IPS DF 4.7 (cell line): Measurements from ENCODE around the gene HPCA.

Experiments
- DNase-seq: peaks from one replicate; pipeline ENCODE4 v3.0.0-alpha.2; 2013; ENCODE audit warnings: low spot score; ENCODE audit errors: extremely low read depth

HPCA gene

DNA sequence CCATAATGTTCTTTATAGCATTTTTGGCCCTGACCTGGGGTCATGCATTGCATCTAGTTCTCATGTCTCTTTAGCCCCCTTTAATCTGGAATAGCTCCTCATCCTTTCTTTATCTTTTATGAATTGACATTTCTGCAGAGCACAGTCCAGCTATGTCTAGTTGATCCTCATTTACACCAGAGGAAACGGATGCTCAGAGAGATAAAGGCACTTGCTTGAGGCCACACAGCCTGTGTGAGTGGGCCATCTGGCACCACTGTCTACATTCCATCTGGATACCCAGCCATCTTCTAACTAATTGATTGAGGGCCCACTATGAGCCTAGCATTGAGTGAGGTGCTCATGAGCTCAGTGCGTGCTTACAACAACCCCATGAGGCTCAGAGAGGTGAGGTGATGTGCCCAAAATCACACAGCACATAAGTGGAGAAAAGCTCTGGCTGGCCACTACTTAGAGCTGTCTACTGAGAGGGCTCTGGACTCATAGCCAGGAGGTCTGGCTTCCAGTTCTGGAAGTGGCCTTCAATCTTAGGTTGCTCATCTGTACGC, 3.5 kb downstream of the HPCA start:
- no peak for DNase-seq

- no peak for DNase-seq
Observed at GRCh38 chr1:32890516-32891240, 4.4 kb downstream of the HPCA start.

- no peak for DNase-seq
Observed at GRCh38 chr1:32891241-32891570, 4.9 kb downstream of the HPCA start.

DNA sequence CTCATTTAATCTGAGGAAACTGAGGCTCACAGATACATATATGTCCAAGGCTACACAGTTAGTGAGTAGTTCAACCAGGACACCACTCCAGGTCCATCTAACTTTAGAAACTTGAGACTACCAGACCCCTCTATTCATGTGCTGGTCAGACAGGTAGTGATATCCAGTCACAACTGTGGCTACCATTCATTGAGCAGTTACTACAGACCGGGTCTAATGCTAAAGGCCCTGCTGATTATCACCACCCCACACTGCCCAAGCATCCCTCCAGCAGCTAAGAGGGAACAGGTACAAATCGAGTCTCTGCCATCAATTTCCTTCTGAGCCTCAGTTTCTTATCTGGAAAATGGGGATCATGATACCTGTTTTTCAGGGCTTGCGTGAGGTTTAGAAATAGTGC, 5.3 kb downstream of the HPCA start:
- no peak for DNase-seq

- no peak for DNase-seq
Observed at GRCh38 chr1:32892368-32893197, 6.3 kb downstream of the HPCA start.

GRCh38 chr1:32893198-32894018, 7.1 kb downstream of the HPCA start:
- DNase-seq: no peak

- no peak for DNase-seq
Observed at GRCh38 chr1:32894019-32894600, 7.8 kb downstream of the HPCA start.

DNA sequence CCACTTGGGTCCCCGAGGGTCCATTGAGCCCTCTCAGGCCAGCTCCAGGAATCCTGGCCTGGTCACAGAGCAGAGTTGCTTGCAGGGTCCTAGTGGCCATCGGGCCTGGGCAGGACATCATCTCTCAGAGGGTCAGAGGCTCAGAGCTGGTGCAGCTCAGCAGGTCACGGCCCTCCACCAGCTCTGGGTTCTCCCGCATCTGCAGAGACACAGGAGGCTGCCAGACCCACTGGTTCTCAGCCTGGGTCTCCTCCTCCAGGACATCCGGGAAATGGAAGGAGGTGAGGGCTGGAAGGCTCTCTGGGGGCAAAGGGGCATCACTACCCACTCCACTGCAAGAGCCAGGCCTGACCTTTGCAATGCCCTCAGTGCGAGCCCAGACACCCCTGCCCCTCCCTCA, 8.4 kb downstream of the HPCA start:
- DNase-seq: no peak

DNA sequence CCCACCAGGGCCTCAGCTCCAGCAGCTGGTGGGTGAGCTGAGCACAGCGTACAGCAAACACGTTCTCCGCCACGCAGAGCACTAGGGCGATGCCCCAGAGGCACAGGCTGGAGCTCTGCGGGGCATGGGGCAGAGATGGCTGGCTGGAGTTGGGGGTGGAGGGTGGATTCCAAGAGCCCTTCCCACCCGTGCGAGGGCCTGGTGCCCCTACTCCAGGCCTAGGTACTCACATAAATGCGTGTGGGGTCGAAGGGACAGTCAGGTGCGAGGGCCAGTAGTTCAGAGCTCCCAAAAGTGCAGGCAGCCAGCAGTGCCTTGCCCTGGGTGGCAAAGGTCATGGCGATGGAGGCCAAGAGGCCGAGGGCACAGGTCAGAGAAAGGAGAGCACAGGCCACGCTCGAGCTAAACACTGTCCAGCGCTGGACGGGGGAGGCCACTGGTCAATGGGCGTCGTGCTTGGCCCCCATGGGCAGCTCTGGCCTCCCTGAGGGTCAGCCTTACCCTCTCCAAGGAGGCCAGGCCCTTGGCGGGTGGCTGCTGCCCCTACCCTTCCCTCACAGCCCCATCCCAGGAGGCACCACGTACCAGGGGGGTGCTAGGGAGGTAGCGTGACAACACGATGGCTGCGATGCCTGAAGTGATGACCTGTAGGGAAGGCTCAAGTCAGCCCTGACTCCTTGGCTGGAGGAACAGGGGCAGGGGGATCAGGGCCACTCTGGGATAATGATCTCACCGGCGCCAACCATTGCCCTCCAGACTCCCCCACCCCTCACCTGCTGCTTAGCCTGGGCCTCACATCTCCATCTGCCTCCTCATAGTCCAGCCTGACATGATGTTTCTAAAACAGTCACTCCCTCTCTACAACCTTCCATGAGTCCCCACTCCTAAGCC, 9.3 kb downstream of the HPCA start:
- no peak for DNase-seq

- DNase-seq: no peak
Observed at GRCh38 chr1:32896451-32896850, 10.2 kb downstream of the HPCA start.

- no peak for DNase-seq
Observed at GRCh38 chr1:32897082-32898049, 11.1 kb downstream of the HPCA start.

DNA sequence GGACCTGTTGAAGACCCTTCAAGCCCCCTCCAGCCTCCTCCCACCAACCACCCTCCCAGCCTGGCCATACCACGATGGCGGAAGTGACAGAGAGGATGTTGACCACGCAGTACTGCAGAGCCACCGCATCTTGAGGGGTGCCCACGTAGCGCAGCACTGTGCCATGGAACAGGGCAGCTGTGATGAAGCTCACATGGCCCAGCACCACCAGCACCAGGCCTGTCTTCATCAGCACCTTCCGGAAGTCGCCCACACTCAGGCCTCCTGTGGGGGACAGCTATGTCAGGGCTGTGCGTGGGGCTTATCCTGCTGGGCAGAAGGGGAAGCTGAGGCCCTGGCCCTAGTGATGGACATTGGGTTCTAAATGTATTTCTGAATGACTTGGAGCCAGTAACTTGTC, 11.8 kb downstream of the HPCA start:
- DNase-seq: no peak

DNA sequence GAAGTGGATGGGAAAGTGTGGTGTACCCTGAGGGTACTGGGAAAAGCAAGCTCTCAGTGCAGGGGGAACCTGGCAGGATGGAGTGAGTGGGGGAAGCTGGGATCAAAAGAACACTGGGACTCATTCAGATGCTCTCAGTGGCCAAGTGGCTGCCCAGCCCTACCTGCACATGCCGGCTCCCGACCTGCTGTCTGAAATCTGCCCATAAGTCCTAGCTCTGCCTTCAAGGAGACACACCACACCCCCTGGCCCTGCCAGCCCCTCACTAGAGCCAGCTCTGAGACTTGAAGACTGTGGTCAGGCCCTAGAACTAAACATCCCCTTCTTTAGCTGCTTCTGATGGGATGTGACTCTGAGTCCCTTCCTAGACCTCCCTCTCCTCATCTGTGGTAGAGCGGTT, 12.7 kb downstream of the HPCA start:
- DNase-seq: no peak

DNA sequence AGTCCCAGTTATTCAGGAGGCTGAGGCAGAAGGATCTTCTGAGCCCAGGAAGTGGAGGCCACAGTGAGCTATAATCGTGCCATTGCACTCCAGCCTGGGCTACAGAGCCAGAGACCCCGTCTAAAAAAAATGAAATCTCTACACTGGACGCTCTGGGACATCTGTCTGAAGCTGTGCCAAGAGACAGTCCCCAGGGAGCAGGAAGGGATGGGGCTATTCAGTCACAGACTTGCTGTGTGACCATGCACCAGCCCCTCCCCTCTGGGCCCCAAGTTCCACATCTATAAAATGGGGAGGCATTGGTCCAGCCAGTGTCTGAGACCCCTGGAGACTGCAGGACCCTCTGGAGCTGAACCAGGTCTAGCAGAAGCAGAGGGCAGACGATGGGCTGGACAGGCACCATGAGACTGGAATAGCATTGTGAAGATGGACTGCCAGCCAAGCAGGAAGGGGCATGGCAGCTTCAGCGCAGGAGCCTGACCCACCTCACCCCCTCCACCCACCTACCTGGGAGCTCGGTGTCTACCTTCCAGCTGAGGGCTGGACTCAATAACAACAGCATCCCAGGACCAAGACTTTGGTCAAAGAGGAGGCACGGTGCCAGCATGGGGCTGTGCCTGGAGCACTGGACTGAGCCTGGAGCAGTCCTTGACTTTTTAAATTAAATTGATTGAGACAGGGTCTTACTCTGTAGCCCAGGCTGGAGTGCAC, 13.4 kb downstream of the HPCA start:
- no peak for DNase-seq

GRCh38 chr1:32900371-32900955, 14.2 kb downstream of the HPCA start:
- DNase-seq: no peak

- no peak for DNase-seq
Observed at GRCh38 chr1:32900956-32901822, 14.9 kb downstream of the HPCA start, which contains the start of gene TMEM54. TMEM54 (minus strand) TSS chr1:32901389; CDS start chr1:32901238, 151 bp downstream.
